ENCODE results near the gene FCAMR. TPM values are rescaled to one million over a fixed set of nuclear protein-coding genes. Genes with fewer than 3 reads are reported as not detected.

Gene FCAMR
- total and polyA plus RNA-seq, 4 donors, result 0.14 to 0.59 (median 0.39) TPM

DNA sequence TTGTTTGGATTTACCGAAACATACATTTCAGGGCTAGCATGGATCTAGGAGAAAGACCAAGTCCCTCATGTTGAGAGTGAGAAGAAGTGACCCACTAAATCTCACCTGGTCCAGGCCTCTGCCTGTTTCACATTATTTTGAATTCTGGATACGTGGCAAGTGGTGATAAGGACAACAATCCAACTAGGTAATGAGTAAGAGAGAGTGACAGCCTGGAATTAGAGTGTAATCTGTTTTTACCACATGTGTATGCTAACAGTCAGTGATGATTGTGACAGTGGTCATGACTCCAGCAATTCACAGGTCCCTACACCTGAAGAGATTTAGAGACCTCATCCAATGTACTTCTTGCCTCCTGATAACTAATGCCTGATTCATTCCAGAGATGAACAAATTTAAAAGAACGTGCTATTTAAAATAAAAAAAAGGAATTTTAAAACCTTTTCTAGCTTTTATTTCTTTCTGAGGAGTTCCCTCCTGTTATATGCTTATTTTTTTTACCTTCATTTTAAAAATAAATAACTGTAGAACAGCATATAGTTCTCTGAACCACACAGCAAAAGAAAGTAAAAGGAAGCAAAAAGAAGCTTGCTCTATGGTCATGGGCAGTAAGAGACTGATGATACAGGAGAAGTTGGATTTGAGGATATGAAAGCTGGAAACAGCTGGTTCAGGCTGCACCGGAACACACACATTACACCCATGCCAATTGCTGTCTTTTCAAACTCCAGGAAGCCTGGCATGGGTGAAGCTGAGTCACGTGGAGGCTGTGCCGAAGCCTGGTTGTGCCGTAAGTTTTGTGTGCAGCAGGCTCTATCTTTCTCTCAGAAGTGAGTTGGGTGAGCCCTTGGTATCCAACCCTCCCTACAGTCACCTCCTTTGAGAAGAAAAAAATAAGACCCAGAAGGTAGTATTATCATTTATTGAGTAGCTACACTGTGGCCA, 47.6 kb upstream of the FCAMR start:
- no peak for DNase-seq (ENCODE audit: low spot score)
- Histone ChIP-seq H3K27ac (ENCODE audit: low read depth in 1 of 2, low read length in 2 of 2) (no peak overlapping the region), H3K36me3 (ENCODE audit: control insufficient read depth in 4 of 4, insufficient read depth in 3 of 4, low read depth in 1 of 4, low read length in 3 of 4) (no peaks in the 10 kb centered on the region), H3K4me1 (ENCODE audit: control insufficient read depth in 4 of 4, insufficient read depth in 4 of 4, low read length in 3 of 4) (no peaks in the 10 kb centered on the region), H3K9me3 (ENCODE audit: control insufficient read depth in 4 of 4, low read length in 3 of 4) (no peaks in the 10 kb centered on the region), H3K27me3 (ENCODE audit: control insufficient read depth in 4 of 4, insufficient read depth in 4 of 4, low read length in 3 of 4) (no peaks in the 10 kb centered on the region), H3K4me3 (ENCODE audit: low read depth in 1 of 3, low read length in 3 of 3) (no peak overlapping the region), H3K9ac (ENCODE audit: low read depth in 1 of 2, low read length in 2 of 2) (no peak overlapping the region)
- TF ChIP-seq, protein P1, sequence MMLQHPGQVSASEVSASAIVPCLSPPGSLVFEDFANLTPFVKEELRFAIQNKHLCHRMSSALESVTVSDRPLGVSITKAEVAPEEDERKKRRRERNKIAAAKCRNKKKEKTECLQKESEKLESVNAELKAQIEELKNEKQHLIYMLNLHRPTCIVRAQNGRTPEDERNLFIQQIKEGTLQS (IDR thresholded peaks at IDR 0.05), result no peak
- TF ChIP-seq YY1 (IDR thresholded peaks at IDR 0.05) (no peak), SP1 (IDR thresholded peaks at IDR 0.05) (no peak), EGR1 (IDR thresholded peaks at IDR 0.05; ENCODE audit: low read depth in 2 of 2) (no peak), TAF1 (conservative IDR thresholded peaks at IDR 0.05) (no peak), REST (IDR thresholded peaks at IDR 0.05) (no peak)
- WGBS, result 79% methylated on average over 7 of the region's 7 CpGs

DNA sequence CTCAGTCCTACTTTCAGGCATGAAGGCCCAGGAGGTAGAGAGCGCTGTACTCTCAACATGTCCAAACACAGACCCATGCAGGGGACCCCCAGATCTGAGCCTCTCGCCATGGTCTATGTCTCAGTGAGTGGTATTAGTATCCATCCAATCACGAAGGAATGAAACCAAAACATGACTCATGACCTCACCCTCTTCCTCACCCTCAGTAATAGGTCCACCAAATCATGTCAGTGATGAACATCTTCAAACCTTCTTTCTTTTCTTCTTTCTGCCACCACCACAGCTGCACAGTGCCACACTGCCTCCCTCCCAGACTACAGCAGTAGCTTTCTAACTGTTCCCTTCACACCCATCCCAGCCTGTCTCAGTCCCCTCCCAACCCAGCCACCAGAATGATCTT, 45.5 kb upstream of the FCAMR start:
- no peaks in the 10 kb centered on the region for H3K9me3 ChIP-seq (ENCODE audit: control insufficient read depth in 4 of 4, low read length in 3 of 4)
- H3K4me1 ChIP-seq (ENCODE audit: control insufficient read depth in 4 of 4, insufficient read depth in 4 of 4, low read length in 3 of 4), result no peaks in the 10 kb centered on the region
- 97% methylated on average over 3 of the region's 3 CpGs for WGBS
- H3K9ac ChIP-seq (ENCODE audit: low read depth in 1 of 2, low read length in 2 of 2), result no peak overlapping the region
- no peak for DNase-seq (ENCODE audit: low spot score)
- no peak overlapping the region for H3K27ac ChIP-seq (ENCODE audit: low read depth in 1 of 2, low read length in 2 of 2)
- no peaks in the 10 kb centered on the region for H3K36me3 ChIP-seq (ENCODE audit: control insufficient read depth in 4 of 4, insufficient read depth in 3 of 4, low read depth in 1 of 4, low read length in 3 of 4)
- H3K4me3 ChIP-seq (ENCODE audit: low read depth in 1 of 3, low read length in 3 of 3), result no peak overlapping the region
- TF ChIP-seq RAD21 (IDR thresholded peaks at IDR 0.05) (no peak), SP1 (IDR thresholded peaks at IDR 0.05) (no peak), FOXA1 (IDR thresholded peaks at IDR 0.05) (no peak), TAF1 (conservative IDR thresholded peaks at IDR 0.05) (no peak), GABPA (IDR thresholded peaks at IDR 0.05 in 1 of 2, conservative IDR thresholded peaks at IDR 0.05 in 1 of 2) (no peak), YY1 (IDR thresholded peaks at IDR 0.05) (no peak), NR2F2 (IDR thresholded peaks at IDR 0.05) (no peak), JUND (IDR thresholded peaks at IDR 0.05) (no peak), FOXA2 (IDR thresholded peaks at IDR 0.05) (no peak), HNF4G (IDR thresholded peaks at IDR 0.05) (no peak), REST (IDR thresholded peaks at IDR 0.05) (no peak), RXRA (IDR thresholded peaks at IDR 0.05) (no peak), MAX (IDR thresholded peaks at IDR 0.05) (no peak), EGR1 (IDR thresholded peaks at IDR 0.05; ENCODE audit: low read depth in 2 of 2) (no peak), HNF4A (conservative IDR thresholded peaks at IDR 0.05) (no peak)
- TF ChIP-seq, protein P2, sequence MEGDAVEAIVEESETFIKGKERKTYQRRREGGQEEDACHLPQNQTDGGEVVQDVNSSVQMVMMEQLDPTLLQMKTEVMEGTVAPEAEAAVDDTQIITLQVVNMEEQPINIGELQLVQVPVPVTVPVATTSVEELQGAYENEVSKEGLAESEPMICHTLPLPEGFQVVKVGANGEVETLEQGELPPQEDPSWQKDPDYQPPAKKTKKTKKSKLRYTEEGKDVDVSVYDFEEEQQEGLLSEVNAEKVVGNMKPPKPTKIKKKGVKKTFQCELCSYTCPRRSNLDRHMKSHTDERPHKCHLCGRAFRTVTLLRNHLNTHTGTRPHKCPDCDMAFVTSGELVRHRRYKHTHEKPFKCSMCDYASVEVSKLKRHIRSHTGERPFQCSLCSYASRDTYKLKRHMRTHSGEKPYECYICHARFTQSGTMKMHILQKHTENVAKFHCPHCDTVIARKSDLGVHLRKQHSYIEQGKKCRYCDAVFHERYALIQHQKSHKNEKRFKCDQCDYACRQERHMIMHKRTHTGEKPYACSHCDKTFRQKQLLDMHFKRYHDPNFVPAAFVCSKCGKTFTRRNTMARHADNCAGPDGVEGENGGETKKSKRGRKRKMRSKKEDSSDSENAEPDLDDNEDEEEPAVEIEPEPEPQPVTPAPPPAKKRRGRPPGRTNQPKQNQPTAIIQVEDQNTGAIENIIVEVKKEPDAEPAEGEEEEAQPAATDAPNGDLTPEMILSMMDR (IDR thresholded peaks at IDR 0.05; ENCODE audit: low read depth, low read length, missing input control), result no peak
- TF ChIP-seq, protein P1 (IDR thresholded peaks at IDR 0.05), result no peak
- TF ChIP-seq, protein P3, sequence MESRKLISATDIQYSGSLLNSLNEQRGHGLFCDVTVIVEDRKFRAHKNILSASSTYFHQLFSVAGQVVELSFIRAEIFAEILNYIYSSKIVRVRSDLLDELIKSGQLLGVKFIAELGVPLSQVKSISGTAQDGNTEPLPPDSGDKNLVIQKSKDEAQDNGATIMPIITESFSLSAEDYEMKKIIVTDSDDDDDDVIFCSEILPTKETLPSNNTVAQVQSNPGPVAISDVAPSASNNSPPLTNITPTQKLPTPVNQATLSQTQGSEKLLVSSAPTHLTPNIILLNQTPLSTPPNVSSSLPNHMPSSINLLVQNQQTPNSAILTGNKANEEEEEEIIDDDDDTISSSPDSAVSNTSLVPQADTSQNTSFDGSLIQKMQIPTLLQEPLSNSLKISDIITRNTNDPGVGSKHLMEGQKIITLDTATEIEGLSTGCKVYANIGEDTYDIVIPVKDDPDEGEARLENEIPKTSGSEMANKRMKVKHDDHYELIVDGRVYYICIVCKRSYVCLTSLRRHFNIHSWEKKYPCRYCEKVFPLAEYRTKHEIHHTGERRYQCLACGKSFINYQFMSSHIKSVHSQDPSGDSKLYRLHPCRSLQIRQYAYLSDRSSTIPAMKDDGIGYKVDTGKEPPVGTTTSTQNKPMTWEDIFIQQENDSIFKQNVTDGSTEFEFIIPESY (IDR thresholded peaks at IDR 0.05), result no peak
- H3K27me3 ChIP-seq (ENCODE audit: control insufficient read depth in 4 of 4, insufficient read depth in 4 of 4, low read length in 3 of 4), result no peaks in the 10 kb centered on the region
